OCI-M2 (cell line): ENCODE results near the gene EIF3B.
"Not testable (repeated sequence)": the region's sequence is repeated elsewhere in the genome, so short reads cannot be mapped to it uniquely, and the experiment has no call there.

ENCODE experiments used
- DNase-seq: peaks from one replicate; lab custom pipeline; 2025; ENCODE audit not compliant: unreplicated experiment; lab: John Stamatoyannopoulos, UW

The EIF3B gene

GRCh38 chr7:2347351-2348063 lies 7.1 kb upstream of the EIF3B start:
- DNase-seq = not testable (repeated sequence)

- DNase-seq = no peak
Measured at GRCh38 chr7:2350055-2350454, 4.6 kb upstream of the EIF3B start.

GRCh38 chr7:2350861-2351260 lies 3.8 kb upstream of the EIF3B start:
- DNase-seq = no peak

GRCh38 chr7:2353113-2353935 lies 1.3 kb upstream of the EIF3B start:
- no peak for DNase-seq

- peak; percentile 83 for DNase-seq
Measured at GRCh38 chr7:2353936-2354185, 766 bp upstream of the EIF3B start.

- DNase-seq = no peak
Measured at GRCh38 chr7:2354939-2355704, 495 bp downstream of the EIF3B start.

- no peak for DNase-seq
Measured at GRCh38 chr7:2355705-2356008, 1.0 kb downstream of the EIF3B start.

GRCh38 chr7:2357165-2357564 lies 2.5 kb downstream of the EIF3B start:
- DNase-seq = no peak

- DNase-seq = no peak
Measured at GRCh38 chr7:2357571-2357970, 2.9 kb downstream of the EIF3B start.

GRCh38 chr7:2358968-2359527 lies 4.4 kb downstream of the EIF3B start:
- no peak for DNase-seq

GRCh38 chr7:2359610-2360009 lies 5.0 kb downstream of the EIF3B start:
- no peak for DNase-seq

- DNase-seq = no peak
Measured at GRCh38 chr7:2360796-2361195, 6.2 kb downstream of the EIF3B start.

- DNase-seq = no peak
Measured at GRCh38 chr7:2362385-2363088, 7.9 kb downstream of the EIF3B start.

- no peak for DNase-seq
Measured at GRCh38 chr7:2369139-2369538, 14.5 kb downstream of the EIF3B start.

GRCh38 chr7:2371329-2371728 lies 16.7 kb downstream of the EIF3B start:
- DNase-seq = no peak

- DNase-seq = no peak
Measured at GRCh38 chr7:2372724-2373123, 18.1 kb downstream of the EIF3B start.

- no peak for DNase-seq
Measured at GRCh38 chr7:2373124-2373556, 18.5 kb downstream of the EIF3B start.

- no peak for DNase-seq
Measured at GRCh38 chr7:2373646-2374045, 19.0 kb downstream of the EIF3B start.

- no peak for DNase-seq
Measured at GRCh38 chr7:2374401-2374800, 19.8 kb downstream of the EIF3B start.

GRCh38 chr7:2374830-2375728 lies 20.5 kb downstream of the EIF3B start:
- DNase-seq = no peak
